ENCODE results near the gene MYO1G.

Gene MYO1G

GRCh38 chr7:44967571-44968446 lies 11.0 kb downstream of the MYO1G start:
- no peak overlapping the region for H4K91ac ChIP-seq (ENCODE audit: low read depth, low read length)
- no peaks in the 10 kb centered on the region for H3K36me3 ChIP-seq (ENCODE audit: control insufficient read depth in 1 of 2, insufficient read depth in 2 of 2, low read length in 2 of 2)
- no peaks in the 10 kb centered on the region for H3K79me1 ChIP-seq (ENCODE audit: low read length)
- H3K14ac ChIP-seq (ENCODE audit: low read length) = no peak overlapping the region
- WGBS (ENCODE audit: extremely low coverage, insufficient coverage, insufficient read length) = no CpG with 5 or more reads among the region's 18 CpGs
- H2AFZ ChIP-seq (ENCODE audit: insufficient read depth, low read length, poor library complexity) = no peak overlapping the region
- H3K4me2 ChIP-seq (ENCODE audit: low read length) = no peak overlapping the region
- no peak overlapping the region for H3K9ac ChIP-seq (ENCODE audit: low read length)
- no peak overlapping the region for H3K18ac ChIP-seq (ENCODE audit: low read length)
- no peaks in the 10 kb centered on the region for H3K79me2 ChIP-seq (ENCODE audit: control insufficient read depth, insufficient read depth, low read length, poor library complexity)
- no peak overlapping the region for H2BK12ac ChIP-seq (ENCODE audit: low read length)
- H3K9me3 ChIP-seq (ENCODE audit: insufficient read depth, low read depth, low read length) = no peaks in the 10 kb centered on the region
- H3K27ac ChIP-seq (ENCODE audit: low read depth, low read length) = no peak overlapping the region
- no peak overlapping the region for H3K4ac ChIP-seq (ENCODE audit: low read depth, low read length)
- H3K4me3 ChIP-seq (ENCODE audit: low read depth, low read length) = no peak overlapping the region
- no peaks in the 10 kb centered on the region for H3K4me1 ChIP-seq (ENCODE audit: control insufficient read depth in 1 of 2, insufficient read depth in 2 of 2, low read length in 2 of 2)
- no peak overlapping the region for H4K8ac ChIP-seq (ENCODE audit: low read depth, low read length)
- H2BK5ac ChIP-seq (ENCODE audit: low read depth, low read length, poor library complexity) = no peak overlapping the region
- no peak overlapping the region for H3K23ac ChIP-seq (ENCODE audit: low read length)
- DNase-seq = peak in 1 of 2 donors; percentile 47
- no peak overlapping the region for H2AK5ac ChIP-seq (ENCODE audit: low read length)
- peaks cover under 1% of the 10 kb centered on the region for H3K27me3 ChIP-seq (ENCODE audit: insufficient read depth, low read length)
- H2BK120ac ChIP-seq (ENCODE audit: insufficient read depth, low read length, poor library complexity) = no peak overlapping the region
- H4K12ac ChIP-seq (ENCODE audit: low read depth, low read length) = no peak overlapping the region

- H3K9ac ChIP-seq (ENCODE audit: low read length) = no peak overlapping the region
- H3K27ac ChIP-seq (ENCODE audit: low read depth, low read length) = no peak overlapping the region
- H3K4me1 ChIP-seq (ENCODE audit: control insufficient read depth in 1 of 2, insufficient read depth in 2 of 2, low read length in 2 of 2) = no peaks in the 10 kb centered on the region
- no CpG with 5 or more reads among the region's 9 CpGs for WGBS (ENCODE audit: extremely low coverage, insufficient coverage, insufficient read length)
- no peak overlapping the region for H3K4me2 ChIP-seq (ENCODE audit: low read length)
- no peaks in the 10 kb centered on the region for H3K79me1 ChIP-seq (ENCODE audit: low read length)
- H4K91ac ChIP-seq (ENCODE audit: low read depth, low read length) = no peak overlapping the region
- H3K27me3 ChIP-seq (ENCODE audit: insufficient read depth, low read length) = peaks cover 4% of the 10 kb centered on the region
- no peak overlapping the region for H3K23ac ChIP-seq (ENCODE audit: low read length)
- no peak overlapping the region for H3K14ac ChIP-seq (ENCODE audit: low read length)
- H3K9me3 ChIP-seq (ENCODE audit: insufficient read depth, low read depth, low read length) = no peaks in the 10 kb centered on the region
- H2AK5ac ChIP-seq (ENCODE audit: low read length) = no peak overlapping the region
- DNase-seq = no peak
- no peak overlapping the region for H3K4me3 ChIP-seq (ENCODE audit: low read depth, low read length)
- H2BK120ac ChIP-seq (ENCODE audit: insufficient read depth, low read length, poor library complexity) = no peak overlapping the region
- no peak overlapping the region for H3K4ac ChIP-seq (ENCODE audit: low read depth, low read length)
- H3K36me3 ChIP-seq (ENCODE audit: control insufficient read depth in 1 of 2, insufficient read depth in 2 of 2, low read length in 2 of 2) = no peaks in the 10 kb centered on the region
- H4K12ac ChIP-seq (ENCODE audit: low read depth, low read length) = no peak overlapping the region
- H3K79me2 ChIP-seq (ENCODE audit: control insufficient read depth, insufficient read depth, low read length, poor library complexity) = no peaks in the 10 kb centered on the region
- H2BK5ac ChIP-seq (ENCODE audit: low read depth, low read length, poor library complexity) = no peak overlapping the region
- H2AFZ ChIP-seq (ENCODE audit: insufficient read depth, low read length, poor library complexity) = no peak overlapping the region
- no peak overlapping the region for H2BK12ac ChIP-seq (ENCODE audit: low read length)
- no peak overlapping the region for H4K8ac ChIP-seq (ENCODE audit: low read depth, low read length)
- H3K18ac ChIP-seq (ENCODE audit: low read length) = no peak overlapping the region
Measured at GRCh38 chr7:44966731-44967538, 11.9 kb downstream of the MYO1G start.

GRCh38 chr7:44965937-44966730 lies 12.7 kb downstream of the MYO1G start:
- Histone ChIP-seq H3K4me2 (ENCODE audit: low read length) (no peak overlapping the region), H3K27ac (ENCODE audit: low read depth, low read length) (no peak overlapping the region), H3K9me3 (ENCODE audit: insufficient read depth, low read depth, low read length) (peaks cover 1% of the 10 kb centered on the region), H2AK5ac (ENCODE audit: low read length) (no peak overlapping the region), H3K79me1 (ENCODE audit: low read length) (no peaks in the 10 kb centered on the region), H4K8ac (ENCODE audit: low read depth, low read length) (no peak overlapping the region), H3K9ac (ENCODE audit: low read length) (no peak overlapping the region), H3K23ac (ENCODE audit: low read length) (no peak overlapping the region), H3K4me1 (ENCODE audit: control insufficient read depth in 1 of 2, insufficient read depth in 2 of 2, low read length in 2 of 2) (no peaks in the 10 kb centered on the region), H3K4ac (ENCODE audit: low read depth, low read length) (no peak overlapping the region), H2BK120ac (ENCODE audit: insufficient read depth, low read length, poor library complexity) (no peak overlapping the region), H4K12ac (ENCODE audit: low read depth, low read length) (no peak overlapping the region), H2BK12ac (ENCODE audit: low read length) (no peak overlapping the region), H3K79me2 (ENCODE audit: control insufficient read depth, insufficient read depth, low read length, poor library complexity) (no peaks in the 10 kb centered on the region), H2BK5ac (ENCODE audit: low read depth, low read length, poor library complexity) (no peak overlapping the region), H3K14ac (ENCODE audit: low read length) (no peak overlapping the region), H3K18ac (ENCODE audit: low read length) (no peak overlapping the region), H3K27me3 (ENCODE audit: insufficient read depth, low read length) (peaks cover 6% of the 10 kb centered on the region), H2AFZ (ENCODE audit: insufficient read depth, low read length, poor library complexity) (no peak overlapping the region), H3K4me3 (ENCODE audit: low read depth, low read length) (no peak overlapping the region), H4K91ac (ENCODE audit: low read depth, low read length) (no peak overlapping the region), H3K36me3 (ENCODE audit: control insufficient read depth in 1 of 2, insufficient read depth in 2 of 2, low read length in 2 of 2) (no peaks in the 10 kb centered on the region)
- WGBS (ENCODE audit: extremely low coverage, insufficient coverage, insufficient read length) = no CpG with 5 or more reads among the region's 18 CpGs
- no peak for DNase-seq

- H3K4me3 ChIP-seq (ENCODE audit: low read depth, low read length) = no peak overlapping the region
- no peak for DNase-seq
- H4K12ac ChIP-seq (ENCODE audit: low read depth, low read length) = no peak overlapping the region
- no peak overlapping the region for H3K27ac ChIP-seq (ENCODE audit: low read depth, low read length)
- H2AFZ ChIP-seq (ENCODE audit: insufficient read depth, low read length, poor library complexity) = no peak overlapping the region
- no peak overlapping the region for H2BK120ac ChIP-seq (ENCODE audit: insufficient read depth, low read length, poor library complexity)
- WGBS (ENCODE audit: extremely low coverage, insufficient coverage, insufficient read length) = no CpG with 5 or more reads among the region's 16 CpGs
- no peak overlapping the region for H3K23ac ChIP-seq (ENCODE audit: low read length)
- no peak overlapping the region for H4K8ac ChIP-seq (ENCODE audit: low read depth, low read length)
- H3K4me2 ChIP-seq (ENCODE audit: low read length) = no peak overlapping the region
- H4K91ac ChIP-seq (ENCODE audit: low read depth, low read length) = no peak overlapping the region
- H2BK12ac ChIP-seq (ENCODE audit: low read length) = no peak overlapping the region
- no peaks in the 10 kb centered on the region for H3K79me2 ChIP-seq (ENCODE audit: control insufficient read depth, insufficient read depth, low read length, poor library complexity)
- H3K79me1 ChIP-seq (ENCODE audit: low read length) = no peaks in the 10 kb centered on the region
- no peaks in the 10 kb centered on the region for H3K36me3 ChIP-seq (ENCODE audit: control insufficient read depth in 1 of 2, insufficient read depth in 2 of 2, low read length in 2 of 2)
- H3K27me3 ChIP-seq (ENCODE audit: insufficient read depth, low read length) = peaks cover 6% of the 10 kb centered on the region
- H3K18ac ChIP-seq (ENCODE audit: low read length) = no peak overlapping the region
- no peak overlapping the region for H2BK5ac ChIP-seq (ENCODE audit: low read depth, low read length, poor library complexity)
- peaks cover 1% of the 10 kb centered on the region for H3K9me3 ChIP-seq (ENCODE audit: insufficient read depth, low read depth, low read length)
- no peak overlapping the region for H3K4ac ChIP-seq (ENCODE audit: low read depth, low read length)
- H3K4me1 ChIP-seq (ENCODE audit: control insufficient read depth in 1 of 2, insufficient read depth in 2 of 2, low read length in 2 of 2) = no peaks in the 10 kb centered on the region
- H2AK5ac ChIP-seq (ENCODE audit: low read length) = no peak overlapping the region
- H3K9ac ChIP-seq (ENCODE audit: low read length) = no peak overlapping the region
- no peak overlapping the region for H3K14ac ChIP-seq (ENCODE audit: low read length)
Measured at GRCh38 chr7:44965441-44965903, 13.3 kb downstream of the MYO1G start.
